GM12878 (cell line): Measurements from ENCODE around the gene GFM1.

ENCODE experiments used
- ASH2L ChIP-seq: fragments of 300-600, 200-600 bp; sonication (generic); IDR thresholded peaks from 2 replicates; pipeline ENCODE4 v1.6.1; 2017; ENCODE audit warnings: low read depth, mild to moderate bottlenecking, borderline replicate concordance
- E2F8 ChIP-seq: fragments of 450-650 bp; IDR thresholded peaks from 2 replicates; pipeline ENCODE4 v1.6.1; 2018; ENCODE audit warnings: mild to moderate bottlenecking, low read depth, moderate library complexity; ENCODE audit not compliant: partially characterized antibody
- FOS ChIP-seq: IDR thresholded peaks from 3 replicates; pipeline ENCODE4 v1.6.1; 2011; ENCODE audit warnings: borderline replicate concordance; ENCODE audit not compliant: insufficient read length; ENCODE audit errors: extremely low read depth
- FOXK2 ChIP-seq: fragments of 450-650 bp; IDR thresholded peaks from 2 replicates; pipeline ENCODE4 v1.6.1; 2017; ENCODE audit warnings: mild to moderate bottlenecking, moderate library complexity
- POLR2A ChIP-seq: IDR thresholded peaks from 2 replicates; pipeline ENCODE4 v1.6.1; 2011; ENCODE audit warnings: low read depth, mild to moderate bottlenecking, low read length
- ZNF384 ChIP-seq: IDR thresholded peaks from 2 replicates; pipeline ENCODE4 v1.6.1; 2012; ENCODE audit warnings: low read depth, mild to moderate bottlenecking, low read length, improper control_type of control experiment, borderline replicate concordance
- TF ChIP-seq, protein P1 (sequence below), 3 experiments: IDR thresholded peaks in 2 of 3; conservative IDR thresholded peaks in 1 of 3; 2 replicates each; pipeline ENCODE4 v1.5.1; 2011; ENCODE audit warnings: low read depth in 3 of 3, low read length in 3 of 3, mild to moderate bottlenecking in 3 of 3, control low read depth in 2 of 3, moderate library complexity in 2 of 3, inconsistent platforms in 1 of 3, mixed read lengths in 1 of 3; ENCODE audit not compliant: control insufficient read depth in 2 of 3, insufficient read depth in 1 of 3; ENCODE audit errors: extremely low read depth in 1 of 3

- TF ChIP-seq ASH2L = no peak
- TF ChIP-seq FOXK2 = no peak
- no peak for TF ChIP-seq FOS
- TF ChIP-seq E2F8 = no peak
- TF ChIP-seq, protein P1, sequence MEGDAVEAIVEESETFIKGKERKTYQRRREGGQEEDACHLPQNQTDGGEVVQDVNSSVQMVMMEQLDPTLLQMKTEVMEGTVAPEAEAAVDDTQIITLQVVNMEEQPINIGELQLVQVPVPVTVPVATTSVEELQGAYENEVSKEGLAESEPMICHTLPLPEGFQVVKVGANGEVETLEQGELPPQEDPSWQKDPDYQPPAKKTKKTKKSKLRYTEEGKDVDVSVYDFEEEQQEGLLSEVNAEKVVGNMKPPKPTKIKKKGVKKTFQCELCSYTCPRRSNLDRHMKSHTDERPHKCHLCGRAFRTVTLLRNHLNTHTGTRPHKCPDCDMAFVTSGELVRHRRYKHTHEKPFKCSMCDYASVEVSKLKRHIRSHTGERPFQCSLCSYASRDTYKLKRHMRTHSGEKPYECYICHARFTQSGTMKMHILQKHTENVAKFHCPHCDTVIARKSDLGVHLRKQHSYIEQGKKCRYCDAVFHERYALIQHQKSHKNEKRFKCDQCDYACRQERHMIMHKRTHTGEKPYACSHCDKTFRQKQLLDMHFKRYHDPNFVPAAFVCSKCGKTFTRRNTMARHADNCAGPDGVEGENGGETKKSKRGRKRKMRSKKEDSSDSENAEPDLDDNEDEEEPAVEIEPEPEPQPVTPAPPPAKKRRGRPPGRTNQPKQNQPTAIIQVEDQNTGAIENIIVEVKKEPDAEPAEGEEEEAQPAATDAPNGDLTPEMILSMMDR (IDR thresholded peaks at IDR 0.05 in 2 of 3, conservative IDR thresholded peaks at IDR 0.05 in 1 of 3; ENCODE audit: control insufficient read depth in 2 of 3, extremely low read depth in 1 of 3, insufficient read depth in 1 of 3, low read depth in 3 of 3, low read length in 3 of 3) = no peak
- TF ChIP-seq POLR2A = no peak
- TF ChIP-seq ZNF384 = no peak
Measured at GRCh38 chr3:158709666-158710083, 65.3 kb downstream of the GFM1 start.
